Ishikawa (cell line): ENCODE measurements around the gene MS4A13.

Experiments
- NFIC ChIP-seq: IDR thresholded peaks from 2 replicates; pipeline ENCODE4 v1.6.1; 2012
- TAF1 ChIP-seq: IDR thresholded peaks from 2 replicates; pipeline ENCODE4 v1.6.1; 2012; ENCODE audit warnings: low read depth, mild to moderate bottlenecking
- YY1 ChIP-seq: IDR thresholded peaks from 2 replicates; pipeline ENCODE4 v1.6.1; 2012; ENCODE audit warnings: low read depth
- ZBTB7A ChIP-seq: IDR thresholded peaks from 2 replicates; pipeline ENCODE4 v1.6.1; 2012; ENCODE audit warnings: low read depth
- TF ChIP-seq, protein P1 (sequence below): IDR thresholded peaks from 2 replicates; pipeline ENCODE4 v1.6.1; 2012; ENCODE audit warnings: low read depth, mild to moderate bottlenecking

DNA sequence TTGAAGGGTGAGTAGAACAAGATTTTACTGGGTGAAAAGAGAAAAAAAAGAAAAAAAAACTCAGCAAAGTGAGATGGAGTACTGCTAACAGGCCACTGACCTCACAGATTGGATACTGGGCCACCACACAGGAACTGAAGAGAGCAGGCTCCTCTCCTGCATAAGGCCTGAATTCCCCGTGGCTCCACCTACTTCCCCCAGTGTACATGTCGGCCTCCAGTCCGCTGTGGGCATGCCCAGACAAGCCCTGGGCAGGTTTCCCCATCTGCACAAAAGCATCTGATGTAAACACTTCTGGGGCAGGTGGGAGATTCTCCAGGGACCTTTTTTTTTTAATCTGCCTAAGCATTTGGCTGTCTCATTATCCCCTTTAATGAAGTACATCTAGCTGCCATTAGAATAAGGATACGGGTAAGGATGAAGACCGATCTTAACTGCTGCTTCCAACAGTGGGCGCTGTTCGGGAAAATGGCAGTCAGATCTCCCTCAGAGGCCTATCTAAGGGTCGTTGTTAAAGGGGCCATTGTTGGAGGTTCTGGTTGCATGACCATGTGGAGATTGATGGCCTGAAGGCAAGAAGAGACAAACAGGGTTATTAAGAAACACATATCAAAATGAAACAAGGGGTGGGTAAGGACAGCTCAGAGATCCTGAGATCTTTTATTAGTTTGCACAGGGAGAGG lies 48.5 kb downstream of the MS4A13 start:
- TF ChIP-seq TAF1 (no peak), ZBTB7A (no peak), NFIC (no peak), YY1 (no peak)
- TF ChIP-seq, protein P1, sequence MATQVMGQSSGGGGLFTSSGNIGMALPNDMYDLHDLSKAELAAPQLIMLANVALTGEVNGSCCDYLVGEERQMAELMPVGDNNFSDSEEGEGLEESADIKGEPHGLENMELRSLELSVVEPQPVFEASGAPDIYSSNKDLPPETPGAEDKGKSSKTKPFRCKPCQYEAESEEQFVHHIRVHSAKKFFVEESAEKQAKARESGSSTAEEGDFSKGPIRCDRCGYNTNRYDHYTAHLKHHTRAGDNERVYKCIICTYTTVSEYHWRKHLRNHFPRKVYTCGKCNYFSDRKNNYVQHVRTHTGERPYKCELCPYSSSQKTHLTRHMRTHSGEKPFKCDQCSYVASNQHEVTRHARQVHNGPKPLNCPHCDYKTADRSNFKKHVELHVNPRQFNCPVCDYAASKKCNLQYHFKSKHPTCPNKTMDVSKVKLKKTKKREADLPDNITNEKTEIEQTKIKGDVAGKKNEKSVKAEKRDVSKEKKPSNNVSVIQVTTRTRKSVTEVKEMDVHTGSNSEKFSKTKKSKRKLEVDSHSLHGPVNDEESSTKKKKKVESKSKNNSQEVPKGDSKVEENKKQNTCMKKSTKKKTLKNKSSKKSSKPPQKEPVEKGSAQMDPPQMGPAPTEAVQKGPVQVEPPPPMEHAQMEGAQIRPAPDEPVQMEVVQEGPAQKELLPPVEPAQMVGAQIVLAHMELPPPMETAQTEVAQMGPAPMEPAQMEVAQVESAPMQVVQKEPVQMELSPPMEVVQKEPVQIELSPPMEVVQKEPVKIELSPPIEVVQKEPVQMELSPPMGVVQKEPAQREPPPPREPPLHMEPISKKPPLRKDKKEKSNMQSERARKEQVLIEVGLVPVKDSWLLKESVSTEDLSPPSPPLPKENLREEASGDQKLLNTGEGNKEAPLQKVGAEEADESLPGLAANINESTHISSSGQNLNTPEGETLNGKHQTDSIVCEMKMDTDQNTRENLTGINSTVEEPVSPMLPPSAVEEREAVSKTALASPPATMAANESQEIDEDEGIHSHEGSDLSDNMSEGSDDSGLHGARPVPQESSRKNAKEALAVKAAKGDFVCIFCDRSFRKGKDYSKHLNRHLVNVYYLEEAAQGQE: no peak
